HG03575 (cell line): ENCODE measurements around the gene C9orf43.

Experiments used
- ATAC-seq: cut with Tn5 transposase; IDR thresholded peaks from one replicate; pipeline ENCODE4 v1.9.1; 2021; ENCODE audit not compliant: unreplicated experiment, insufficient number of reproducible peaks, low FRiP score; ENCODE audit errors: extremely low read depth

Gene C9orf43

GRCh38 chr9:113461285-113461684, 50.7 kb downstream of the C9orf43 start:
- no peak for ATAC-seq

GRCh38 chr9:113461943-113462342, 51.4 kb downstream of the C9orf43 start:
- no peak for ATAC-seq

GRCh38 chr9:113462781-113463286, 52.3 kb downstream of the C9orf43 start:
- no peak for ATAC-seq

- no peak for ATAC-seq
Measured at GRCh38 chr9:113463418-113464285, 53.1 kb downstream of the C9orf43 start, which contains the start of gene RGS3. Gene RGS3 (plus strand): TSS chr9:113463727. CDS start chr9:113463803, 76 bp downstream.

- no peak for ATAC-seq
Measured at GRCh38 chr9:113464286-113464660, 53.7 kb downstream of the C9orf43 start.

- ATAC-seq: no peak
Measured at GRCh38 chr9:113465599-113466140, 55.1 kb downstream of the C9orf43 start.

- no peak for ATAC-seq
Measured at GRCh38 chr9:113467183-113467582, 56.6 kb downstream of the C9orf43 start.

GRCh38 chr9:113468716-113469448, 58.3 kb downstream of the C9orf43 start:
- ATAC-seq: no peak

- ATAC-seq: no peak
Measured at GRCh38 chr9:113471143-113471542, 60.6 kb downstream of the C9orf43 start.

GRCh38 chr9:113471566-113471965, 61.0 kb downstream of the C9orf43 start:
- ATAC-seq: no peak

- ATAC-seq: no peak
Measured at GRCh38 chr9:113472199-113472598, 61.7 kb downstream of the C9orf43 start.

- no peak for ATAC-seq
Measured at GRCh38 chr9:113474360-113475028, 63.9 kb downstream of the C9orf43 start.

GRCh38 chr9:113475031-113475430, 64.5 kb downstream of the C9orf43 start:
- no peak for ATAC-seq

- no peak for ATAC-seq
Measured at GRCh38 chr9:113475992-113476391, 65.4 kb downstream of the C9orf43 start.

- no peak for ATAC-seq
Measured at GRCh38 chr9:113476511-113476916, 66.0 kb downstream of the C9orf43 start.

GRCh38 chr9:113477058-113477457, 66.5 kb downstream of the C9orf43 start:
- ATAC-seq: no peak

- no peak for ATAC-seq
Measured at GRCh38 chr9:113477661-113478060, 67.1 kb downstream of the C9orf43 start.

GRCh38 chr9:113479174-113479621, 68.7 kb downstream of the C9orf43 start:
- no peak for ATAC-seq
